Gastrocnemius medialis (tissue), 4 donors: Measurements from ENCODE around the gene CYBB.

Experiments used
- POLR2A ChIP-seq, 2 donors: fragments of 450-650 bp; IDR thresholded peaks; one replicate each; pipeline ENCODE4 v1.6.1; 2017; ENCODE audit warnings: antibody characterized with exemption in 2 of 2, mild to moderate bottlenecking in 2 of 2, moderate library complexity in 2 of 2
- TF ChIP-seq, protein P1 (sequence below), 5 experiments: fragments of 450-650 bp in 3 of 5; fragments of 200-600 bp in 2 of 5; sonication (generic) in 2 of 5; IDR thresholded peaks in 4 of 5; conservative IDR thresholded peaks in 1 of 5; 1 replicate in 4 of 5; 2 replicates in 1 of 5; pipeline ENCODE4 v1.5.1; 2016 to 2019; ENCODE audit warnings: antibody characterized with exemption in 5 of 5, mild to moderate bottlenecking in 3 of 5, moderate library complexity in 3 of 5

DNA sequence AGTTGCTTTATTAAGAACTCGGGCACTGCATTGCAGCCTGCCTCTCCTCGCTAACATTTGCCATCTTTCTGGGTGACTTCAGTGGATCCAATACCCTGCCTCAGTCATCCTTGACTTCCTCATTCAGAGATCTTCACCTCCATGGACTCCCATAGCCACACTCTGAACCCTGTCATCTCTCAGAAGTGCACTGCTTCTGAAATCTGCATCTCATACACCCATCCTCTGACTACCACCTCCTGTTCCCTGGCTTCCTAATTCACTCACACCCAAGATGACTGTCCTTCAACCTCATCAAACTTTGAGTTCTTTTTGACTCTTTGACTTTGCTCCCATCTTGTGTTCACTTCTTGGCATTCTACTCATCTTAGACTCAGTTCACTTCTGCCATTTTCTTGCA, 25.3 kb upstream of the CYBB start:
- TF ChIP-seq, protein P1, sequence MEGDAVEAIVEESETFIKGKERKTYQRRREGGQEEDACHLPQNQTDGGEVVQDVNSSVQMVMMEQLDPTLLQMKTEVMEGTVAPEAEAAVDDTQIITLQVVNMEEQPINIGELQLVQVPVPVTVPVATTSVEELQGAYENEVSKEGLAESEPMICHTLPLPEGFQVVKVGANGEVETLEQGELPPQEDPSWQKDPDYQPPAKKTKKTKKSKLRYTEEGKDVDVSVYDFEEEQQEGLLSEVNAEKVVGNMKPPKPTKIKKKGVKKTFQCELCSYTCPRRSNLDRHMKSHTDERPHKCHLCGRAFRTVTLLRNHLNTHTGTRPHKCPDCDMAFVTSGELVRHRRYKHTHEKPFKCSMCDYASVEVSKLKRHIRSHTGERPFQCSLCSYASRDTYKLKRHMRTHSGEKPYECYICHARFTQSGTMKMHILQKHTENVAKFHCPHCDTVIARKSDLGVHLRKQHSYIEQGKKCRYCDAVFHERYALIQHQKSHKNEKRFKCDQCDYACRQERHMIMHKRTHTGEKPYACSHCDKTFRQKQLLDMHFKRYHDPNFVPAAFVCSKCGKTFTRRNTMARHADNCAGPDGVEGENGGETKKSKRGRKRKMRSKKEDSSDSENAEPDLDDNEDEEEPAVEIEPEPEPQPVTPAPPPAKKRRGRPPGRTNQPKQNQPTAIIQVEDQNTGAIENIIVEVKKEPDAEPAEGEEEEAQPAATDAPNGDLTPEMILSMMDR (IDR thresholded peaks at IDR 0.05 in 4 of 5, conservative IDR thresholded peaks at IDR 0.05 in 1 of 5): no peak
- TF ChIP-seq POLR2A (IDR thresholded peaks at IDR 0.05): no peak
